Natural killer cell (primary cell): ENCODE results near the gene AADACL2. TPM values are rescaled to one million over a fixed set of nuclear protein-coding genes. Genes with fewer than 3 reads are reported as not detected.

Experiments used
- ATAC-seq, 3 donors: fragments of 150-1000 bp in 2 of 3; fragments of 200-7000 bp in 1 of 3; cut with Tn5 transposase; 1 replicate in 1 of 3; 2 replicates in 2 of 3; pipeline ENCODE4 v1.10.0; 2021; ENCODE audit warnings: mild to moderate bottlenecking in 2 of 3, moderate library complexity in 2 of 3
- DNase-seq, 2 donors: peaks; one replicate each; pipeline versions ENCODE4 v3.0.0 to v3.0.0-alpha.2; 2013 to 2021; ENCODE audit warnings: mixed read lengths in 1 of 2
- H3K27ac ChIP-seq: one replicate; pipeline ENCODE4 v1.5.1; 2013; ENCODE audit warnings: mild to moderate bottlenecking, low read length
- H3K27me3 ChIP-seq: one replicate; pipeline ENCODE4 v1.6.1; 2013; ENCODE audit warnings: low read length; ENCODE audit not compliant: control insufficient read depth, insufficient read depth
- H3K36me3 ChIP-seq: one replicate; pipeline ENCODE4 v1.6.1; 2013; ENCODE audit warnings: low read length; ENCODE audit not compliant: control insufficient read depth, insufficient read depth
- H3K4me1 ChIP-seq: one replicate; pipeline ENCODE4 v1.6.1; 2013; ENCODE audit warnings: low read length; ENCODE audit not compliant: control insufficient read depth, insufficient read depth
- H3K4me3 ChIP-seq: one replicate; pipeline ENCODE4 v1.5.1; 2013; ENCODE audit warnings: low read length
- H3K9me3 ChIP-seq: one replicate; pipeline ENCODE4 v1.6.1; 2013; ENCODE audit warnings: low read length; ENCODE audit not compliant: control insufficient read depth, insufficient read depth
- H3K27ac Mint-ChIP-seq, 2 donors: one replicate each; pipeline ENCODE4 v1.8.0; 2022; ENCODE audit warnings: mild to moderate bottlenecking in 2 of 2, mixed read lengths in 2 of 2, moderate library complexity in 1 of 2
- H3K27me3 Mint-ChIP-seq, 2 donors: one replicate each; pipeline ENCODE4 v1.8.0; 2022; ENCODE audit warnings: low read depth in 2 of 2, mixed read lengths in 2 of 2
- H3K36me3 Mint-ChIP-seq: one replicate; pipeline ENCODE4 v1.8.0; 2022; ENCODE audit warnings: mixed read lengths
- H3K4me1 Mint-ChIP-seq, 2 donors: one replicate each; pipeline ENCODE4 v1.8.0; 2022; ENCODE audit warnings: mixed read lengths in 2 of 2
- H3K4me3 Mint-ChIP-seq: one replicate; pipeline ENCODE4 v1.8.0; 2022; ENCODE audit warnings: mild to moderate bottlenecking, moderate library complexity, mixed read lengths
- H3K9me3 Mint-ChIP-seq, 2 donors: one replicate each; pipeline ENCODE4 v1.8.0; 2022; ENCODE audit warnings: mixed read lengths in 2 of 2
- CTCF ChIP-seq: fragments of 200-600 bp; IDR thresholded peaks from one replicate; pipeline ENCODE4 v1.8.0; 2022; ENCODE audit warnings: antibody characterized with exemption
- WGBS: methylation state at CpG from one replicate; pipeline ENCODE4 v1.1.7; 2013; ENCODE audit warnings: missing lambda C conversion rate; ENCODE audit not compliant: insufficient coverage; 5-methylcytosine and 5-hydroxymethylcytosine counted together
- intact Hi-C: fragments of 100-400 bp; cut with micrococcal nuclease; formaldehyde crosslinking; loops from one replicate; pipeline ENCODE4 v1.14.2; 2022
- total RNA-seq, 4 donors: library from RNA; stranded (reverse); fragments of 120-200 nt in 1 of 4; gene quantifications; one replicate each; pipeline versions ENCODE4 v1.2.3 to v1.2.4, GENCODE V29; 2013 to 2022

AADACL2 gene
- total RNA-seq, 3 donors from 2014 or later (not counting 1 experiment from before 2014, with no cell fraction given) = not detected

GRCh38 chr3:151792411-151792810 is 58.7 kb downstream of the AADACL2 start:
- DNase-seq (no peak), ATAC-seq (no peak)
- TF ChIP-seq CTCF = no peak
- H3K9me3 Mint-ChIP-seq = no peaks in the 10 kb centered on the region
- intact Hi-C loops = no loop called here
- no peak overlapping the region for H3K4me3 ChIP-seq
- H3K27me3 ChIP-seq = no peaks in the 10 kb centered on the region
- H3K27me3 Mint-ChIP-seq = no peaks in the 10 kb centered on the region
- H3K36me3 Mint-ChIP-seq = no peaks in the 10 kb centered on the region
- no peaks in the 10 kb centered on the region for H3K9me3 ChIP-seq
- no peak overlapping the region for H3K27ac Mint-ChIP-seq
- WGBS = 67% methylated on average over 1 of the region's 2 CpGs
- H3K36me3 ChIP-seq = no peaks in the 10 kb centered on the region
- no peaks in the 10 kb centered on the region for H3K4me1 Mint-ChIP-seq
- H3K4me1 ChIP-seq = no peaks in the 10 kb centered on the region
- no peak overlapping the region for H3K4me3 Mint-ChIP-seq
- no peak overlapping the region for H3K27ac ChIP-seq

- intact Hi-C loops = no loop called here
- Histone ChIP-seq H3K9me3 (no peaks in the 10 kb centered on the region), H3K27ac (no peak overlapping the region), H3K4me1 (no peaks in the 10 kb centered on the region), H3K4me3 (no peak overlapping the region), H3K27me3 (no peaks in the 10 kb centered on the region), H3K36me3 (no peaks in the 10 kb centered on the region)
- Mint-ChIP-seq H3K27me3 (no peaks in the 10 kb centered on the region), H3K36me3 (no peaks in the 10 kb centered on the region), H3K4me3 (no peak overlapping the region), H3K27ac (no peak overlapping the region), H3K4me1 (no peaks in the 10 kb centered on the region), H3K9me3 (no peaks in the 10 kb centered on the region)
- DNase-seq (no peak), ATAC-seq (no peak)
- 100% methylated on average over 1 of the region's 2 CpGs for WGBS
- no peak for TF ChIP-seq CTCF
These were observed 59.9 kb downstream of the AADACL2 start for GRCh38 chr3:151793636-151794035.

GRCh38 chr3:151794080-151794479 is 60.4 kb downstream of the AADACL2 start:
- Mint-ChIP-seq H3K4me1 (no peaks in the 10 kb centered on the region), H3K4me3 (no peak overlapping the region), H3K36me3 (no peaks in the 10 kb centered on the region), H3K27ac (no peak overlapping the region), H3K27me3 (no peaks in the 10 kb centered on the region), H3K9me3 (no peaks in the 10 kb centered on the region)
- Histone ChIP-seq H3K27me3 (no peaks in the 10 kb centered on the region), H3K27ac (no peak overlapping the region), H3K4me3 (no peak overlapping the region), H3K4me1 (no peaks in the 10 kb centered on the region), H3K9me3 (no peaks in the 10 kb centered on the region), H3K36me3 (no peaks in the 10 kb centered on the region)
- intact Hi-C loops = no loop called here
- TF ChIP-seq CTCF = no peak
- DNase-seq (no peak), ATAC-seq (no peak)
- 90% methylated on average over 1 of the region's 2 CpGs for WGBS

- Histone ChIP-seq H3K4me1 (no peaks in the 10 kb centered on the region), H3K4me3 (no peak overlapping the region), H3K27ac (no peak overlapping the region), H3K36me3 (no peaks in the 10 kb centered on the region), H3K27me3 (no peaks in the 10 kb centered on the region), H3K9me3 (no peaks in the 10 kb centered on the region)
- 100% methylated on average over 3 of the region's 4 CpGs for WGBS
- intact Hi-C loops = no loop called here
- no peaks in the 10 kb centered on the region for H3K27me3 Mint-ChIP-seq
- no peak overlapping the region for H3K4me3 Mint-ChIP-seq
- H3K9me3 Mint-ChIP-seq = no peaks in the 10 kb centered on the region
- H3K27ac Mint-ChIP-seq = no peak overlapping the region
- DNase-seq (no peak), ATAC-seq (no peak)
- TF ChIP-seq CTCF = no peak
- no peaks in the 10 kb centered on the region for H3K4me1 Mint-ChIP-seq
- H3K36me3 Mint-ChIP-seq = no peaks in the 10 kb centered on the region
These were observed 61.5 kb downstream of the AADACL2 start for GRCh38 chr3:151795276-151795675.
